Mucosa of stomach (tissue), 1 donor: ENCODE measurements around the gene RABEP2.
"Not testable (repeated sequence)": the region's sequence is repeated elsewhere in the genome, so short reads cannot be mapped to it uniquely, and the experiment has no call there.

ENCODE experiments used
- H3K27me3 ChIP-seq: one replicate; pipeline ENCODE4 v1.7.0; 2013; ENCODE audit warnings: mild to moderate bottlenecking, low read length; ENCODE audit not compliant: control insufficient read depth, insufficient read depth
- H3K36me3 ChIP-seq: one replicate; pipeline ENCODE4 v1.7.0; 2013; ENCODE audit warnings: low read length; ENCODE audit not compliant: control insufficient read depth, insufficient read depth
- H3K4me1 ChIP-seq: one replicate; pipeline ENCODE4 v1.7.0; 2013; ENCODE audit warnings: mild to moderate bottlenecking, low read length; ENCODE audit not compliant: control insufficient read depth, insufficient read depth
- H3K4me3 ChIP-seq: one replicate; pipeline ENCODE4 v1.7.0; 2013; ENCODE audit warnings: low read length
- H3K9ac ChIP-seq: one replicate; pipeline ENCODE4 v1.7.0; 2013; ENCODE audit warnings: mild to moderate bottlenecking, low read length, moderate library complexity
- H3K9me3 ChIP-seq: one replicate; pipeline ENCODE4 v1.7.0; 2013; ENCODE audit warnings: mild to moderate bottlenecking, low read length, moderate library complexity; ENCODE audit not compliant: control insufficient read depth
- donor health status: Pancreatic carcinoma.

The RABEP2 gene, protein sequence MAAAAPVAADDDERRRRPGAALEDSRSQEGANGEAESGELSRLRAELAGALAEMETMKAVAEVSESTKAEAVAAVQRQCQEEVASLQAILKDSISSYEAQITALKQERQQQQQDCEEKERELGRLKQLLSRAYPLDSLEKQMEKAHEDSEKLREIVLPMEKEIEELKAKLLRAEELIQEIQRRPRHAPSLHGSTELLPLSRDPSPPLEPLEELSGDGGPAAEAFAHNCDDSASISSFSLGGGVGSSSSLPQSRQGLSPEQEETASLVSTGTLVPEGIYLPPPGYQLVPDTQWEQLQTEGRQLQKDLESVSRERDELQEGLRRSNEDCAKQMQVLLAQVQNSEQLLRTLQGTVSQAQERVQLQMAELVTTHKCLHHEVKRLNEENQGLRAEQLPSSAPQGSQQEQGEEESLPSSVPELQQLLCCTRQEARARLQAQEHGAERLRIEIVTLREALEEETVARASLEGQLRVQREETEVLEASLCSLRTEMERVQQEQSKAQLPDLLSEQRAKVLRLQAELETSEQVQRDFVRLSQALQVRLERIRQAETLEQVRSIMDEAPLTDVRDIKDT

DNA sequence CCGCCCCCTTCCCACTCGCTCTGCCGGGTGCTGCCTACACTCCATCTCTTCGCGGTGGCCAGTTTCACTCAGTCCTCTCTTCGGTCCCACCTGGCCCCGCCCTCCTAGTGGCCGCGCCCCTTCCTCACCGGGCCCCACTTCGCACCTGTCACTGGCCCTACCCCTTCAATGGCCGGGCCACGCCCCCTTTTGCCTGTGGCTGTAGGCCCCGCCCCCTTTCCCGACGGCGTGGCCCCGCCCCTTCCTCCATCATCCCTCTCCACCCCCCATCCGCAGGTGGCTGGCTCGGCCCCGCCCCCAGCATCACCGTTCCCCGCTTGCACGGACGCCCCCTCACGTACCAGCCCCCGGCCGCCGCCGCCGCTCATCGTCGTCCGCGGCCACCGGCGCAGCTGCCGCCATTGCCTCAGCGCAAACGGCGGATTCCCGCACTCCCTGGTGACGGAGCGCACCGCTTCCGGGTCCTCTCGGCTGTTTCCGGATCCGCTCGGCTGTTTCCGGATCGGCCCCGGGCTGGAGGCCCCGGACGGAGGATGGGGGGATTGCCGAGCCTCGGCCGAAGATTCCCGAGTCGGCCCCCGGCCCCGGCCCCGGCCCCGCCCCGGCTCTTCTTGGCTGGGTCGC lies at the start of gene RABEP2:
Gene RABEP2, minus strand, starts transcription at position 477 of the 624 bp plus-strand sequence. Its CDS starts 75 bp downstream, at position 402.
- no peaks in the 10 kb centered on the region for H3K27me3 ChIP-seq
- H3K4me1 ChIP-seq, result peaks cover 15% of the 10 kb centered on the region
- peak within 1 kb of the TSS; percentile 97 for H3K9ac ChIP-seq
- no peaks in the 10 kb centered on the region for H3K9me3 ChIP-seq
- H3K4me3 ChIP-seq, result peak within 1 kb of the TSS; percentile 61
- H3K36me3 ChIP-seq, result no peaks in the 10 kb centered on the region

DNA sequence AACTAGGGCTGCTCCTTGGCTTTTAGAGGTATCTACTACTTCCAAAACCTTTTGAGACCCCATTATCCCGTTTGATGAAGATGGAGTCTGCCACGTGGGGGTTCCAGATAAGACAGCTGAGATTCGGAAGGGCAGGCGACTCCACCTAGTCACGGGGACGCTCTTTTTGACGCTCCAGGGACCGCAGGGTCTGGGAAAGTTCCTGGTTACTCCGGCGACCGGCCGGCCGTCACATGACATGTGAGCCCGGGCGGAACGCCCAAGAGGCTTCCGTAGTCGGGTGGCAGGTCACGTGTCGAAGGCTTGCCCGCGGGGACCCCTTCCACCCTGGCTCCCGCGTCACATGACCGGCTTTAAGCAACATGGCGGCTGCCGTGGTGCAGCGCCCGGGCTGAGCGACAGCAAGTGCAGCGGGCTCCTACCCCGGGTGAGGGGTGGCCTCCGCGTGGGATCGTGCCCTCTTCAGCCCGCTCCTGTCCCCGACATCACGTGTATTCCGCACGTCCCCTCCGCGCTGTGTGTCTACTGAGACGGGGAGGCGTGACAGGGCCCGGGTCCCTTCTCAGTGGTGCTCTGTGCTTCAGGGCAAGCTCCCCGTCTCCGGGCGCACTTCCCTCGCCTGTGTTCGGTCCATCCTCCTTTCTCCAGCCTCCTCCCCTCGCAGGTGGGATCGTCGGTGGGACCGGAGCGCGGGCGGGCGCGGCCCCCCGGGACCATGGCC lies 49.6 kb upstream of the RABEP2 start, which contains the start of gene SPNS1:
Gene SPNS1, plus strand, starts transcription at position 342 of the 721 bp plus-strand sequence. Its CDS starts 374 bp downstream, at position 716.
- Histone ChIP-seq H3K4me3 (peak within 1 kb of the TSS; percentile 77), H3K9ac (peak within 1 kb of the TSS; percentile 88), H3K4me1 (peaks cover 16% of the 10 kb centered on the region), H3K36me3 (no peaks in the 10 kb centered on the region), H3K9me3 (no peaks in the 10 kb centered on the region), H3K27me3 (no peaks in the 10 kb centered on the region)

DNA sequence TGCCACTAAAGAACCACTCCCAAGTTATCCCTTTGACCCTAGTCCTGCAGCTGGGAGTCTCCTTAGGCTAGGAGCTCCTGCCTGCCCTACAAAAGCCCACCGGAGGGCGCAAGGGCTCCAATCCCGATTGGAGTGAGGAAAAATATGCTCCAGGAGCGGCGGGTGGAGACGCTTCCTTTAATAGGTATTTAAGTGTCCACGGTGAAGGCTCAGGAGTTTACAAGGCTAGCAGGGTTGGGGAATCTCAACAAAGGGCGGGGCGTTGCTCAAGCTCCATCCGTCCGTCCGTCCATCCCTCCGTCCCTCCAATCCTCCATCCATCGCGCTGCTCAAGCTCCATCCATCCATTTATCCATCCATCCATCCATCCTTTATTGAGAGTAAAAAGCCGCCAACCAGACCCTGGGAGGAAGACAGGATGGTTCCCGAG lies 49.0 kb upstream of the RABEP2 start:
- Histone ChIP-seq H3K9ac (peak overlapping the region; percentile 88), H3K4me3 (peak overlapping the region; percentile 77), H3K27me3 (no peaks in the 10 kb centered on the region)

DNA sequence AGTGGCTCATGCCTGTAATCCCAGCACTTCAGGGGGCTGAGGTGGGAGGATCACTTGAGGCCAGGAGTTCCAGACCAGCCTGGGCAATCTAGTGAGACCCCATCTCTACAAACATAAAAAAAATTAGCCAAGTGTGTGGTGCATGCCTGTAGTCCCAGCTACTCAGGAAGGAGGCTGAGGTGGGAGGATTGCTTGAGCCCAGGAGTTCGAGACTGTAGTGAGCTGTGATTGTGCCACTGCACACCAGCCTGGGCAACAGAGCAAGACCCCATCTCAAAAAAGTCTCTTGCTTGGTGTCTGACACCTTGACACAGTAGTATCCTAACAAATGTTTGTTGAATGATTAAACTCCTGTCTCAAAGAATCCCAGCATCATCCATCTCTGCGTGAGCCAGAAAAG lies 44.7 kb upstream of the RABEP2 start:
- H3K9me3 ChIP-seq, H3K9ac ChIP-seq, H3K36me3 ChIP-seq, H3K4me3 ChIP-seq, H3K27me3 ChIP-seq: not testable (repeated sequence)
- peaks cover 11% of the 10 kb centered on the region for H3K4me1 ChIP-seq

More for the DNA sequence above, 49.0 kb upstream of the RABEP2 start:
- peaks cover 16% of the 10 kb centered on the region for H3K4me1 ChIP-seq
- no peaks in the 10 kb centered on the region for H3K36me3 ChIP-seq
- H3K9me3 ChIP-seq, result no peaks in the 10 kb centered on the region

DNA sequence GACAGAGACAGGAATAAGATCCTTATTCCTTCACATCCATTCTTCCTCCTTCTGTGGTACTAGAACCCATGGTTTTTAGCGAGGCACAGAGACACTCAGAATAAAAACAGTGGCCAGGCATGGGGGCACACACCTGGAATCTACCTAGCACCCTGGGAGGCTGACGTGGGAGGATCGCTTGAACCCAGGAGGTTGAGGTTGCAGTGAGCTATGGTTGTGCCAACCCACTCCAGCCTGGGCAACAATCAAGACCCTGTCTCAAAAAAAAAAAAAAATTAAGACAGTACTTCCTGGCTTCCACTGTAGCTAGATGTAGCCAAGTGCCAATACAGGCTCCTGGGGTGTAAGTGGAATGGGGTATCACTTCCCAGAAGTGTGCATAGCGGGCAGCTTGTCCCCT lies 42.1 kb upstream of the RABEP2 start:
- H3K4me3 ChIP-seq, result no peak overlapping the region
- no peaks in the 10 kb centered on the region for H3K4me1 ChIP-seq
- H3K36me3 ChIP-seq, result peaks cover 12% of the 10 kb centered on the region
- H3K9ac ChIP-seq, result no peak overlapping the region
- H3K9me3 ChIP-seq, result no peaks in the 10 kb centered on the region
- no peaks in the 10 kb centered on the region for H3K27me3 ChIP-seq

DNA sequence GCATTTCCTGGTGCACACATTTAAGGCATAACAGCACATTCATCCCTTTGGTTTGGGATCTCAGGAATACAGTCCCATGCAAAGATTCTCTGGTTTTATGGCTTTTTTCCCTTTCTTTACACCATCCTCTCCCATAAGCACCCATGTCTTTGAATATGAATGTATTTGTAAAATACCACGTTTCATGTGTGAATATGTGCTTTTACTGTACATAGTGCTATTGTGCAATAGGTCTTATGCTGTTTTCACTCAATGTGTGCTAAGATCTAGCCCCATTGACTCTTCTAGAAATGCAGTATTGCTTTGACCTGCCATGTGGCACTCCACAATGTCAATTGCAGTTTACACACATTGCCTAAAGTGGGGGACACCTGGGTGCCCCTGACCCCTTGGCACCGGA lies 39.5 kb upstream of the RABEP2 start:
- no peak overlapping the region for H3K9ac ChIP-seq
- H3K4me1 ChIP-seq, result no peaks in the 10 kb centered on the region
- H3K27me3 ChIP-seq, result no peaks in the 10 kb centered on the region
- no peak overlapping the region for H3K4me3 ChIP-seq
- H3K36me3 ChIP-seq, result peaks cover 12% of the 10 kb centered on the region
- no peaks in the 10 kb centered on the region for H3K9me3 ChIP-seq

DNA sequence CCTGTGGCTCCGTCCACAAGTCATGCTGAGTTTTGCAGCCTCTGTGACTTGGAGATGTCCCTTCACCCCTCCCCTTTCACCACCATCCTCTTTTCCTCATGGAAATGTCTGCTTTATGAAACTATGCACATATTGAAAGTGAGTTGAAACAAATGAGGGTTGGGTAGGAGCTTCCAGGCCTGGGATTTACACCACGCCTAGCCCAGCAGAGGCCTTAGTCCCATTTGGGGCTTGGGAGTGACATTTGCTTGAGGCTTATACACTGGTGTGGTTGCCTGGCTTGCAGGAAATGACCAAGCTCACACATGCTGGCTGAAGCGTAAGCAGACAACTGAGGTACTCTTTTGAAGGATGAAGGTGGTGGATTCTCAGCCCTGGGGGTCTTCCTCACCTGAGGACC lies 39.0 kb upstream of the RABEP2 start:
- Histone ChIP-seq H3K27me3 (no peaks in the 10 kb centered on the region), H3K4me3 (no peak overlapping the region)

DNA sequence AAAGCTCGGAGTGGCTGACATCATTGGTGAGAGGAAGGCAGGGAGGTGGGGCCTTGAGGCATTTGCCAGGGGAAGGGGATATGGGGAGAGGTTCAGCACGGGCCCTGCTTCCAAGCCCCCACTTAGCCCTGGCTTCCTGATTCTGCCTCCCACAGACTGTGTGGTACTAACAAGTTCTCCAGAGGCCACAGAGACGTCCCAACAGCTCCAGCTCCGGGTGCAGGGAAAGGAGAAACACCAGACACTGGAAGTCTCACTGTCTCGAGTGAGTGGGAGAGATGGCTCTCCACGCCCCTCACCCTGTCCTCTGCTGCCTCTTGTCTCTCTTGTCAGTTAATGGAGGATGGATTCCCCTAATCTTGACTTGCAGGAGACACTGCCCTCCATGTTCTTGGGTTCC lies 33.8 kb upstream of the RABEP2 start:
- Histone ChIP-seq H3K4me1 (no peaks in the 10 kb centered on the region), H3K36me3 (peaks cover 24% of the 10 kb centered on the region), H3K9ac (no peak overlapping the region), H3K27me3 (no peaks in the 10 kb centered on the region), H3K4me3 (no peak overlapping the region), H3K9me3 (no peaks in the 10 kb centered on the region)

More for the DNA sequence above, 39.0 kb upstream of the RABEP2 start:
- no peaks in the 10 kb centered on the region for H3K4me1 ChIP-seq
- no peaks in the 10 kb centered on the region for H3K9me3 ChIP-seq
- peaks cover 12% of the 10 kb centered on the region for H3K36me3 ChIP-seq
- no peak overlapping the region for H3K9ac ChIP-seq

DNA sequence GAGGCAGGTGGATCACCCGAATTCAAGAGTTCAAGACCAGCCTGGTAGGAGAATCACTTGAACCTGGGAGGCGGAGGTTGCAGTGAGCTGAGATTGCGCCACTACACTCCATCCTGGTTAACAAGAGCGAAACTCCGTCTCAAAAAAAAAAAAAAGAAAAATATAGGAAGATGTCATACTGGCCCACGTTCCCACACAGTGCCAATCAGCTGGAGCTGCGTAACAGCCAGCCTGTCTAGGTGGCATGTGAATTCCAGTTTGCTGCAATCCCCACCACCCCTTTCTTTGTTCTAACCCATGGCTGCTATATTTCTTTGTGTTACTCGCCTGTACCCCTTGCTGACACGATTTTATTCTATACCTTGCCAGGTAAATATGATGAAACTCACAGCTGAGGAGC lies 33.2 kb upstream of the RABEP2 start:
- H3K9ac ChIP-seq, result no peak overlapping the region
- H3K4me3 ChIP-seq, result no peak overlapping the region
- peaks cover 18% of the 10 kb centered on the region for H3K36me3 ChIP-seq
- H3K4me1 ChIP-seq, result no peaks in the 10 kb centered on the region
- no peaks in the 10 kb centered on the region for H3K27me3 ChIP-seq
- H3K9me3 ChIP-seq, result no peaks in the 10 kb centered on the region

DNA sequence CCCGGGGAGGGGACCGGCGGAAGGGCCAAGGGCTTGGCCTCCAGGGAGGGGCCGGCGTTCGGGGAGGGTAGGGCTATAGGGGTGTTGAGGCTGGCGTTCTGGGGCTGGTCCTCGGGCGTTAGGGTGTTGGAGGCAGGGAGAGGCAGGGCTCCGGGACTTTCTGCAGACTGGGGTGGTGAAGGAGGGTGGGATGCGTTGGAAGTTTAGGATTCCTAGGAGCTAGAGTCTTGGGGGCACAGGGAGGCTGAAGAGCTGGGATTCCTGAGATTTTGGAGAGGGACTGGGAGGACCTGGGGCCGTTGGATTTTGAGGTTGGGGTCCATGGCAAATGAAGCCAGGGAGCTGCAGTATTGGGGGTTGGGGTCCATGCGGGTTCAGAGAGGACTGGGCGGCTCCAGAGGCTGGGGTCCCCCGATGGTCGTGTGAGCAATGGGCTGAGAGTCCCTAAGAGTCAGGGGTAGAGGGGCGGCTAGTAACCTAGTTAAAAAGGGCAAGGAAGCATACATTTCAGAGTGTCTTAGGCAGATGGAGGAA lies 26.4 kb upstream of the RABEP2 start:
- H3K4me1 ChIP-seq, result peaks cover 18% of the 10 kb centered on the region
- H3K9me3 ChIP-seq, result no peaks in the 10 kb centered on the region
- peaks cover 10% of the 10 kb centered on the region for H3K36me3 ChIP-seq
- peak overlapping the region; percentile 69 for H3K9ac ChIP-seq
- H3K4me3 ChIP-seq, result peak overlapping the region; percentile 55
- no peaks in the 10 kb centered on the region for H3K27me3 ChIP-seq

DNA sequence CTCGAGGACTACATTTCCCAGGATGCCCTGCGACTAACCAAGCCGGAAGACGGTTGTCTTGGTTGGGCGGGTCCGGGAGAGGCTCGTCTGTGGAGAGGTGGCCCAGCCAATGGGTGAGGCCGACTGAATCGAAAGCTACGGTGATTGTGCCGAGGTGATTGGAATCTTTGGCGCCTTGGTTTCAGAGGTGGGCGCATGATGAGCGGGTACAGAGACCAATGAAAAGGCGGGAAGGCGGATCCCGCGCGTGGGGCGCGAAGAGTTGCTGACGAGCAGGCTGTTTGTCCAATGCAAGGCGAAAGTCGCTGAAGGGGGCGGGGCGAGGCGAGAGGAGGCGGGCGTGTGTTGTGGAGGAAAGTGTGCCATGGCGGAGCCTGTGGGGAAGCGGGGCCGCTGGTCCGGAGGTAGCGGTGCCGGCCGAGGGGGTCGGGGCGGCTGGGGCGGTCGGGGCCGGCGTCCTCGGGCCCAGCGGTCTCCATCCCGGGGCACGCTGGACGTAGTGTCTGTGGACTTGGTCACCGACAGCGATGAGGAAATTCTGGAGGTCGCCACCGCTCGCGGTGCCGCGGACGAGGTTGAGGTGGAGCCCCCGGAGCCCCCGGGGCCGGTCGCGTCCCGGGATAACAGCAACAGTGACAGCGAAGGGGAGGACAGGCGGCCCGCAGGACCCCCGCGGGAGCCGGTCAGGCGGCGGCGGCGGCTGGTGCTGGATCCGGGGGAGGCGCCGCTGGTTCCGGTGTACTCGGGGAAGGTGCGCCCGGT lies 25.8 kb upstream of the RABEP2 start, which contains the start of gene NFATC2IP:
Gene NFATC2IP, plus strand, starts transcription at position 290 of the 762 bp plus-strand sequence. Its CDS starts 75 bp downstream, at position 365.
- no peaks in the 10 kb centered on the region for H3K9me3 ChIP-seq
- H3K4me1 ChIP-seq, result peaks cover 20% of the 10 kb centered on the region
- peaks cover 5% of the 10 kb centered on the region for H3K36me3 ChIP-seq
- no peaks in the 10 kb centered on the region for H3K27me3 ChIP-seq
- peak within 1 kb of the TSS; percentile 69 for H3K9ac ChIP-seq
- peak within 1 kb of the TSS; percentile 55 for H3K4me3 ChIP-seq
